KMS-11 (cell line): ENCODE data around the gene RBMXL2.

ENCODE experiments used
- H2AFZ ChIP-seq: fragments of 200-600 bp; sonication (generic); 2 replicates; pipeline ENCODE4 v1.6.1; 2016; ENCODE audit warnings: antibody characterized with exemption, mixed run types, low read depth
- H3K27ac ChIP-seq: fragments of 200-600 bp; sonication (generic); 2 replicates; pipeline ENCODE4 v1.6.1; 2016; ENCODE audit warnings: mild to moderate bottlenecking, mixed run types
- H3K27me3 ChIP-seq: fragments of 200-600 bp; sonication (generic); 2 replicates; pipeline ENCODE4 v1.6.1; 2017; ENCODE audit warnings: mild to moderate bottlenecking, low read depth, mixed run types, moderate library complexity; ENCODE audit not compliant: insufficient read depth
- H3K36me3 ChIP-seq: fragments of 200-600 bp; sonication (generic); 2 replicates; pipeline ENCODE4 v1.6.1; 2017; ENCODE audit warnings: mild to moderate bottlenecking, mixed run types; ENCODE audit not compliant: insufficient read depth
- H3K4me1 ChIP-seq: fragments of 200-600 bp; sonication (generic); 2 replicates; pipeline ENCODE4 v1.6.1; 2016; ENCODE audit warnings: mild to moderate bottlenecking, low read depth, mixed run types; ENCODE audit not compliant: poor library complexity, severe bottlenecking
- H3K4me2 ChIP-seq: fragments of 200-600 bp; sonication (generic); 2 replicates; pipeline ENCODE4 v1.7.0; 2016; ENCODE audit warnings: mild to moderate bottlenecking, mixed run types
- H3K4me3 ChIP-seq: fragments of 200-600 bp; sonication (generic); IDR thresholded peaks from 2 replicates; pipeline ENCODE4 v1.6.1; 2017; ENCODE audit warnings: low read depth, low read length, mixed read lengths; ENCODE audit not compliant: insufficient read depth
- H3K79me2 ChIP-seq: fragments of 200-600 bp; sonication (generic); 2 replicates; pipeline ENCODE4 v1.6.1; 2016; ENCODE audit warnings: low read depth, mixed run types; ENCODE audit not compliant: insufficient read depth
- H3K9ac ChIP-seq: fragments of 200-600 bp; sonication (generic); 2 replicates; pipeline ENCODE4 v1.6.1; 2016; ENCODE audit warnings: mild to moderate bottlenecking, mixed run types
- H4K20me1 ChIP-seq: fragments of 200-600 bp; sonication (generic); 2 replicates; pipeline ENCODE4 v1.6.1; 2016; ENCODE audit warnings: mild to moderate bottlenecking, mixed run types; ENCODE audit not compliant: insufficient read depth
- TF ChIP-seq, protein P1 (sequence below): fragments of 200-600 bp; sonication (generic); conservative IDR thresholded peaks from 2 replicates; pipeline ENCODE4 v1.6.1; 2017; ENCODE audit warnings: low read depth, mild to moderate bottlenecking, antibody characterized with exemption, low read length, moderate library complexity, mixed read lengths

The RBMXL2 gene

DNA sequence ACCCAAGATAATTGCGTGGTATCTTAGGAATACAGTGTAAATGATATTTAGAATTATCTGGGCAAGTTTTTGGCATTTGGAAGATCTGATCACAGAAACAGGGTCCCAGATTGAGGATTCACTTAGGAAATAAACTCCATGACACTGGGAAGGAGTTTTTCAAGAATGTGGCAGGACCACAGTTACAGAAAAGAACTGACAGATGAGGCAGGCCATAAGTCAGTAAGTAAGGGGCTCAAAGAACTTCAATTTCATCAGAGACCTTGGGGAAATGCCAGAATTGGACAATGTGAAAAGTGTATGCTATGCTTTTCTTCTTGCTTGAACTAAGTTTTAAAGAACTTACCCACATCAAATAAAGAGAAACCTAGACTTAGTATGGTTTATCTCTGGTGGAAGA, 49.3 kb downstream of the RBMXL2 start:
- Histone ChIP-seq H3K4me1 (no peaks in the 10 kb centered on the region), H3K27ac (no peak overlapping the region), H3K27me3 (no peaks in the 10 kb centered on the region), H3K4me2 (no peak overlapping the region), H3K4me3 (no peak overlapping the region), H3K79me2 (no peaks in the 10 kb centered on the region), H3K36me3 (no peaks in the 10 kb centered on the region), H4K20me1 (no peaks in the 10 kb centered on the region), H3K9ac (no peak overlapping the region), H2AFZ (no peak overlapping the region)
- TF ChIP-seq, protein P1, sequence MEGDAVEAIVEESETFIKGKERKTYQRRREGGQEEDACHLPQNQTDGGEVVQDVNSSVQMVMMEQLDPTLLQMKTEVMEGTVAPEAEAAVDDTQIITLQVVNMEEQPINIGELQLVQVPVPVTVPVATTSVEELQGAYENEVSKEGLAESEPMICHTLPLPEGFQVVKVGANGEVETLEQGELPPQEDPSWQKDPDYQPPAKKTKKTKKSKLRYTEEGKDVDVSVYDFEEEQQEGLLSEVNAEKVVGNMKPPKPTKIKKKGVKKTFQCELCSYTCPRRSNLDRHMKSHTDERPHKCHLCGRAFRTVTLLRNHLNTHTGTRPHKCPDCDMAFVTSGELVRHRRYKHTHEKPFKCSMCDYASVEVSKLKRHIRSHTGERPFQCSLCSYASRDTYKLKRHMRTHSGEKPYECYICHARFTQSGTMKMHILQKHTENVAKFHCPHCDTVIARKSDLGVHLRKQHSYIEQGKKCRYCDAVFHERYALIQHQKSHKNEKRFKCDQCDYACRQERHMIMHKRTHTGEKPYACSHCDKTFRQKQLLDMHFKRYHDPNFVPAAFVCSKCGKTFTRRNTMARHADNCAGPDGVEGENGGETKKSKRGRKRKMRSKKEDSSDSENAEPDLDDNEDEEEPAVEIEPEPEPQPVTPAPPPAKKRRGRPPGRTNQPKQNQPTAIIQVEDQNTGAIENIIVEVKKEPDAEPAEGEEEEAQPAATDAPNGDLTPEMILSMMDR = no peak
